ENCODE data around the gene C17orf114.

The C17orf114 gene

DNA sequence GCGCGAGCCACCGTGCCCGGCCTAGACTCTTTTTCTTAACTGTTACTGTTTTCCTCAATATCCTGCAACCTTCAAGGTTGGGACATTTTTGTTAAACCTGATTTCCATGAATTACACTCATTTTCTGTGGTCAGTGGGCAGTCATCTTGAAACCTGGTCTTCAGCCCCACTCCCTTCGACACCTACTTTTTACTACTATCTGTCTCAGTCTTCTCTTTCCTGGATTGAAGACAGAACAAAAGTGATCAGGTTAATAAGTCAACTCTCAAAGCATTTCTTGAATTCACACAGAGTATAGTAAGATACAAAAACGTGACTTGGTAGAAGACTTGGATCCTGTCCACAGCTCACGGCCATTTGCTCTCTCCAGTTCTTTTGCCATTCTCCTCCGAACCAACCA lies 37.1 kb upstream of the C17orf114 start:
- ATAC-seq (ENCODE audit: insufficient number of reproducible peaks, low FRiP score, low read depth) (no peak), DNase-seq (ENCODE audit: low spot score) (no peak)
- Histone ChIP-seq H3K4me1 (ENCODE audit: control insufficient read depth in 1 of 2, low read depth in 2 of 2) (peaks cover 7 to 11% of the 10 kb centered on the region in 2 donors), H3K36me3 (no peaks in the 10 kb centered on the region), H3K4me3 (no peak overlapping the region), H3K27ac (no peak overlapping the region), H3K27me3 (replicated peaks; ENCODE audit: insufficient read depth) (no peaks in the 10 kb centered on the region), H3K9me3 (no peaks in the 10 kb centered on the region)
- TF ChIP-seq, protein P1, sequence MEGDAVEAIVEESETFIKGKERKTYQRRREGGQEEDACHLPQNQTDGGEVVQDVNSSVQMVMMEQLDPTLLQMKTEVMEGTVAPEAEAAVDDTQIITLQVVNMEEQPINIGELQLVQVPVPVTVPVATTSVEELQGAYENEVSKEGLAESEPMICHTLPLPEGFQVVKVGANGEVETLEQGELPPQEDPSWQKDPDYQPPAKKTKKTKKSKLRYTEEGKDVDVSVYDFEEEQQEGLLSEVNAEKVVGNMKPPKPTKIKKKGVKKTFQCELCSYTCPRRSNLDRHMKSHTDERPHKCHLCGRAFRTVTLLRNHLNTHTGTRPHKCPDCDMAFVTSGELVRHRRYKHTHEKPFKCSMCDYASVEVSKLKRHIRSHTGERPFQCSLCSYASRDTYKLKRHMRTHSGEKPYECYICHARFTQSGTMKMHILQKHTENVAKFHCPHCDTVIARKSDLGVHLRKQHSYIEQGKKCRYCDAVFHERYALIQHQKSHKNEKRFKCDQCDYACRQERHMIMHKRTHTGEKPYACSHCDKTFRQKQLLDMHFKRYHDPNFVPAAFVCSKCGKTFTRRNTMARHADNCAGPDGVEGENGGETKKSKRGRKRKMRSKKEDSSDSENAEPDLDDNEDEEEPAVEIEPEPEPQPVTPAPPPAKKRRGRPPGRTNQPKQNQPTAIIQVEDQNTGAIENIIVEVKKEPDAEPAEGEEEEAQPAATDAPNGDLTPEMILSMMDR (IDR thresholded peaks at IDR 0.05) = no peak

DNA sequence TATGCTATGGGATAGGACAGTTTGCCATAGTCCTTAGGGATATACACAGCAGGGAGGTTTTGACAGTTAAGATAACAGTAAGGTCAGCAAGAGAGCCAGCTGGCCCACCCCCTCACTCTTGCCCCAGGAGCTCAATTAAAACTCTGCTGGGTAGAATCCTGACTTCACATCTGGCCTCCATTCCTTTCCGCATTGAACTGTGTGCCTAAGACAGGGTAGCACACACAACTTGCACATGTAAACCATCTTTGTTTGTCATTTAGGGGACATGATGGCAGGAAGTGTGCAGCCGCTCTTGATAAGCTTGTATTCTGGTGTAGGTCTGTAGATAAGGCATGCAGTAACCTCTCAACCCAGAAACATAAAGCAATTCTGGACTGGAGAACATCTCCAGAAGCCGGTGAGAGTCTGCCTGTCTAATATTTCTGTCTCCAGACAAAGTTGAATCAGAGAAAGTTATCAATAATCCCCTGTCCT lies 36.2 kb upstream of the C17orf114 start:
- Histone ChIP-seq H3K27me3 (replicated peaks; ENCODE audit: insufficient read depth) (no peaks in the 10 kb centered on the region), H3K9me3 (no peaks in the 10 kb centered on the region), H3K4me1 (ENCODE audit: control insufficient read depth in 1 of 2, low read depth in 2 of 2) (peaks cover 9 to 17% of the 10 kb centered on the region in 2 donors), H3K4me3 (no peak overlapping the region), H3K36me3 (no peaks in the 10 kb centered on the region), H3K27ac (no peak overlapping the region)
- TF ChIP-seq, protein P1 (IDR thresholded peaks at IDR 0.05) = no peak
- ATAC-seq (ENCODE audit: insufficient number of reproducible peaks, low FRiP score, low read depth) (no peak), DNase-seq (ENCODE audit: low spot score) (no peak)

DNA sequence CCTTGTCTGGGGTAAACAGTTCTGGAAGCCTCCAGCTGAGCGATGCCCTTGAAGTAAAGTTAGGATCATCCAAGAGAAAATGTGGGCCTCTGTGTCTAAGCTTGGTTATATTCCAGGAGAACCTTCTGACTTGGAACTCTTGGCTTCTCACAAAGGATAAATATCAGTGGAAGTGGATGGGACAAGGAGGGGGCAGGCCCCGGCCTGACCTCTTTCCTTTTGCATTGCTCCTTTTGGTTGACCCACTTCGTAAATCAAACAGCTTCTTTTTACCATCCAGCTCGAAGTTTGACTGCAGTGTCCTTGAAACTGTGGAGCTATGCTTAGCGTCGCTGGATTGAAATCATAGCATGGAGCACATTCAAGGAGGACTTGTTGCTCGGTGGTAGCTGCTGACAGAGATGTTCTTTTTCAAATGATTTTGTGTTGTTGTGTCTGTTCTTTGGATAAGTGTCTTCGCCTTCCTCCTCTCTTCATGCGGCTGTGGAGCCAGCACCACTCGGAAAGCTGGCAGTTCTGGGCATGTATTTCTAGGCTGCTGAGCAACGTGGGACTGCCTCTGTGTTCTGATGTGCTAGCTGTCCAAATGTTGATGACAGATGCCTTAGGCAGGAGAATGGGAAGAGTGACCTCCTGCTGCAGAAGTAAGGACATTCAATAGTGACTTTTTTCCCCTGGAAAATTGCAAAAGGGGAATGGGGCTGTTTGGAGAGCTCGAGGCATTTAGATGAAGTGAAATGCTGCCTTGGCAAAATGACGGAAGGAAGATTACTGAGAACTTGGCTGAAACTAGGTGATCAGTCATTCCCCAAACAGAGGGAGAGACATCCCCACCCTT lies 35.6 kb upstream of the C17orf114 start:
- Histone ChIP-seq H3K9me3 (no peaks in the 10 kb centered on the region), H3K27ac (no peak overlapping the region), H3K4me1 (ENCODE audit: control insufficient read depth in 1 of 2, low read depth in 2 of 2) (peaks cover 9 to 17% of the 10 kb centered on the region in 2 donors), H3K36me3 (no peaks in the 10 kb centered on the region), H3K27me3 (replicated peaks; ENCODE audit: insufficient read depth) (no peaks in the 10 kb centered on the region), H3K4me3 (no peak overlapping the region)
- DNase-seq (ENCODE audit: low spot score) (no peak), ATAC-seq (ENCODE audit: insufficient number of reproducible peaks, low FRiP score, low read depth) (no peak)
- TF ChIP-seq, protein P1 (IDR thresholded peaks at IDR 0.05) = no peak

DNA sequence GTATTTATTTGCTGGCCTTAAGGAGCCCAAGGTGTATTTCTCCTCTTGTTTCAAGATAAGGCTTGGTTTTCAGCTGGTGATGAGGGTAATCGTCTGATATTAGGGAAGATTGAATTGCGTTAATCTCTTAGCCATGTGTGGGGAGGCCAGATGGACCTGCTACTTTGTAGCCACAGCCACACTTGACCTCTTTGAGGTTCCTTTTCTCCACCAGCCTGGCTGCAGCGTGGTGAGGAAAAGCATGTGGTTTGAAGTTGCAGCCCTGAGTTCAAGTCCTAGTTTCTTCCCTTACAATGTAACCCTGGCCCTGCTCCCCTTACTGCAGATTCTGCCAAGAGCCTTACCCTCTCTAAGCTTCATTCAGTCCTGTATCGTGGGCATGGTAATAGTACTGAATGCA lies 34.1 kb upstream of the C17orf114 start:
- H3K36me3 ChIP-seq = no peaks in the 10 kb centered on the region
- H3K27ac ChIP-seq = no peak overlapping the region
- ATAC-seq (ENCODE audit: insufficient number of reproducible peaks, low FRiP score, low read depth) = no peak
- no peaks in the 10 kb centered on the region for H3K27me3 ChIP-seq (replicated peaks; ENCODE audit: insufficient read depth)
- no peak for DNase-seq (ENCODE audit: low spot score)
- H3K4me3 ChIP-seq = no peak overlapping the region
- peaks cover 9 to 17% of the 10 kb centered on the region in 2 donors for H3K4me1 ChIP-seq (ENCODE audit: control insufficient read depth in 1 of 2, low read depth in 2 of 2)
- TF ChIP-seq, protein P1 (IDR thresholded peaks at IDR 0.05) = no peak
- no peaks in the 10 kb centered on the region for H3K9me3 ChIP-seq

DNA sequence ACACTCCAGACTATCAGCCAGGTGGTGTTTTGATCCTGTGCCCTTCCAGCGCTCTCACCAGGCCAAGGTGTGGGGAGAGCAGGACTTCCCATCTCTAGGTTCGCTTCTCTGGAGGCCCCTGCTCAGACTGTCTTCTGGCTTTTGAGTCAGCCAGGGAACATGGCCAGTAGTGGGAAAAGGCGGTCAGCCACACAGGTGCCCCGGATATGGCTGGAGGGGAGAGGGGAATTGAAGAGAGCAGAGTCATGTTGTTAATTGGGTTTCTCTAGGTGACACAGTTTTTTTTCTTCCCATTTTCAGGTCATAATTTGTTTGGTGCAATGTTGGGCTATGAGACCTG lies 32.5 kb upstream of the C17orf114 start:
- peaks cover 9 to 17% of the 10 kb centered on the region in 2 donors for H3K4me1 ChIP-seq (ENCODE audit: control insufficient read depth in 1 of 2, low read depth in 2 of 2)
- TF ChIP-seq, protein P1 (IDR thresholded peaks at IDR 0.05) = no peak
- no peak for DNase-seq (ENCODE audit: low spot score)

More for the DNA sequence above, 32.5 kb upstream of the C17orf114 start:
- Histone ChIP-seq H3K4me3 (peak overlapping the region; percentile 90), H3K9me3 (no peaks in the 10 kb centered on the region), H3K27ac (peak overlapping the region; percentile 71 to 77), H3K36me3 (no peaks in the 10 kb centered on the region), H3K27me3 (replicated peaks; ENCODE audit: insufficient read depth) (no peaks in the 10 kb centered on the region)
- ATAC-seq (ENCODE audit: insufficient number of reproducible peaks, low FRiP score, low read depth) = no peak
